ENCODE results near the gene PCDHB11.
A peak's percentile ranks its signal among the peaks of the same experiment; 100 is the strongest.
"Not testable (repeated sequence)": the region's sequence is repeated elsewhere in the genome, so short reads cannot be mapped to it uniquely, and the experiment has no call there.

PCDHB11 gene

GRCh38 chr5:141201126-141201525 is 1.7 kb downstream of the PCDHB11 start:
- not testable (repeated sequence) for H3K36me3 Mint-ChIP-seq (ENCODE audit: insufficient read depth); H3K4me3 Mint-ChIP-seq; H3K27ac Mint-ChIP-seq; DNase-seq; ATAC-seq (replicated peaks); H3K4me1 Mint-ChIP-seq (ENCODE audit: low read depth in 2 of 2); H3K9me3 Mint-ChIP-seq
- H3K27me3 Mint-ChIP-seq, result peaks cover 53 to 69% of the 10 kb centered on the region in 2 donors

DNA sequence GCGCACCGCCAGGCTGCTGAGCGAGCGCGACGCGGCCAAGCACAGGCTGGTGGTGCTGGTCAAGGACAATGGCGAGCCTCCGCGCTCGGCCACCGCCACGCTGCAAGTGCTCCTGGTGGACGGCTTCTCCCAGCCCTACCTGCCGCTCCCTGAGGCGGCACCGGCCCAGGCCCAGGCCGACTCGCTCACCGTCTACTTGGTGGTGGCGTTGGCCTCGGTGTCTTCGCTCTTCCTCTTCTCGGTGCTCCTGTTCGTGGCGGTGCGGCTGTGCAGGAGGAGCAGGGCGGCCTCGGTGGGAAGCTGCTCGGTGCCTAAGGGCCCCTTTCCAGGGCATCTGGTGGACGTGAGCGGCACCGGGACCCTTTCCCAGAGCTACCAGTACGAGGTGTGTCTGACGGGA is 2.2 kb downstream of the PCDHB11 start:
- DNase-seq; H3K9me3 Mint-ChIP-seq; H3K4me3 Mint-ChIP-seq; H3K4me1 Mint-ChIP-seq (ENCODE audit: low read depth in 2 of 2); H3K27ac Mint-ChIP-seq; ATAC-seq (replicated peaks); H3K36me3 Mint-ChIP-seq (ENCODE audit: insufficient read depth): not testable (repeated sequence)
- peaks cover 54 to 69% of the 10 kb centered on the region in 2 donors for H3K27me3 Mint-ChIP-seq

GRCh38 chr5:141208478-141208877 is 9.1 kb downstream of the PCDHB11 start, which contains the start of gene PCDHB12:
Gene PCDHB12 (plus strand): TSS chr5:141208719. CDS start chr5:141208908, 189 bp downstream.
- no peak for DNase-seq
- Mint-ChIP-seq H3K27ac (no peak within 1 kb of the TSS), H3K36me3 (ENCODE audit: insufficient read depth) (no peaks in the 10 kb centered on the region), H3K27me3 (peaks cover 57 to 76% of the 10 kb centered on the region in 2 donors), H3K4me1 (ENCODE audit: low read depth in 2 of 2) (no peaks in the 10 kb centered on the region), H3K4me3 (no peak within 1 kb of the TSS), H3K9me3 (peaks cover 0 to 1% of the 10 kb centered on the region in 2 donors)
- no peak for ATAC-seq (replicated peaks)

GRCh38 chr5:141210281-141210680 is 10.9 kb downstream of the PCDHB11 start:
- not testable (repeated sequence) for H3K4me1 Mint-ChIP-seq (ENCODE audit: low read depth in 2 of 2); DNase-seq; ATAC-seq (replicated peaks); H3K36me3 Mint-ChIP-seq (ENCODE audit: insufficient read depth); H3K9me3 Mint-ChIP-seq; H3K4me3 Mint-ChIP-seq; H3K27ac Mint-ChIP-seq
- H3K27me3 Mint-ChIP-seq, result peaks cover 55 to 75% of the 10 kb centered on the region in 2 donors

DNA sequence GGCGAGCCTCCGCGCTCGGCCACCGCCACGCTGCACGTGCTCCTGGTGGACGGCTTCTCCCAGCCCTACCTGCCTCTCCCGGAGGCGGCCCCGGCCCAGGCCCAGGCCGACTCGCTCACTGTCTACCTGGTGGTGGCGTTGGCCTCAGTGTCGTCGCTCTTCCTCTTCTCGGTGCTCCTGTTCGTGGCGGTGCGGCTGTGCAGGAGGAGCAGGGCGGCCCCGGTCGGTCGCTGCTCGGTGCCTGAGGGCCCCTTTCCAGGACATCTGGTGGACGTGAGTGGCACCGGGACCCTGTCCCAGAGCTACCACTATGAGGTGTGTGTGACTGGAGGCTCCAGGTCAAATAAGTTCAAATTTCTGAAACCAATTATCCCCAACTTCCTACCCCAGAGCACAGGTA is 11.4 kb downstream of the PCDHB11 start:
- DNase-seq; H3K4me3 Mint-ChIP-seq; H3K27ac Mint-ChIP-seq; H3K36me3 Mint-ChIP-seq (ENCODE audit: insufficient read depth); ATAC-seq (replicated peaks); H3K4me1 Mint-ChIP-seq (ENCODE audit: low read depth in 2 of 2); H3K9me3 Mint-ChIP-seq: not testable (repeated sequence)
- peaks cover 52 to 69% of the 10 kb centered on the region in 2 donors for H3K27me3 Mint-ChIP-seq

DNA sequence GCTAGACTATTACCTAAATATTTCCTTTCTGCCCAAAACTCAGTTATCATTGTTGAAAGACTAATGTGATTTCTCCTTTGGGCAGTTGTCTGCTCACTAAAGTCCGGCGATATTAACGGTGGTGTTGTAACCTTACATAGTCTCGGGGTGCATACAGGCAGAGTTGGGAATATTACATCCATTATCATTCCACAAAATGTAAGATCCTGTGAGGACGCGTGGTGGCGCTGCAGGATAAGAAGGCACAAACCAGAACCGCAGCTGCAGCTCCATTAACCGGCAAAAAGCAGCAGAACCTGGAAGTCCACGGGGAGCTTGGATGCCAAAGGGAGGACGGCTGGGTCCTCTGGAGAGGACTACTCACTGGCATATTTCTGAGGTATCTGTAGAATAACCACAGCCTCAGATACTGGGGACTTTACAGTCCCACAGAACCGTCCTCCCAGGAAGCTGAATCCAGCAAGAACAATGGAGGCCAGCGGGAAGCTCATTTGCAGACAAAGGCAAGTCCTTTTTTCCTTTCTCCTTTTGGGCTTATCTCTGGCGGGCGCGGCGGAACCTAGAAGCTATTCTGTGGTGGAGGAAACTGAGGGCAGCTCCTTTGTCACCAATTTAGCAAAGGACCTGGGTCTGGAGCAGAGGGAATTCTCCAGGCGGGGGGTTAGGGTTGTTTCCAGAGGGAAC is 14.4 kb downstream of the PCDHB11 start, which contains the start of gene PCDHB13:
Gene PCDHB13, plus strand, starts transcription at position 264 of the 684 bp plus-strand sequence. Its CDS starts 205 bp downstream, at position 469.
- H3K9me3 Mint-ChIP-seq; H3K4me1 Mint-ChIP-seq (ENCODE audit: low read depth in 2 of 2); DNase-seq; ATAC-seq (replicated peaks); H3K27ac Mint-ChIP-seq; H3K36me3 Mint-ChIP-seq (ENCODE audit: insufficient read depth): not testable (repeated sequence)
- H3K27me3 Mint-ChIP-seq, result peaks cover 40 to 41% of the 10 kb centered on the region in 2 donors
- H3K4me3 Mint-ChIP-seq, result peak within 1 kb of the TSS; percentile 22 to 58

DNA sequence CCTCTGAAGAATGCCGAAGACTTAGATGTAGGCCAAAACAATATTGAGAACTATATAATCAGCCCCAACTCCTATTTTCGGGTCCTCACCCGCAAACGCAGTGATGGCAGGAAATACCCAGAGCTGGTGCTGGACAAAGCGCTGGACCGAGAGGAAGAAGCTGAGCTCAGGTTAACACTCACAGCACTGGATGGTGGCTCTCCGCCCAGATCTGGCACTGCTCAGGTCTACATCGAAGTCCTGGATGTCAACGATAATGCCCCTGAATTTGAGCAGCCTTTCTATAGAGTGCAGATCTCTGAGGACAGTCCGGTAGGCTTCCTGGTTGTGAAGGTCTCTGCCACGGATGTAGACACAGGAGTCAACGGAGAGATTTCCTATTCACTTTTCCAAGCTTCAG is 15.2 kb downstream of the PCDHB11 start:
- not testable (repeated sequence) for ATAC-seq (replicated peaks); H3K9me3 Mint-ChIP-seq

DNA sequence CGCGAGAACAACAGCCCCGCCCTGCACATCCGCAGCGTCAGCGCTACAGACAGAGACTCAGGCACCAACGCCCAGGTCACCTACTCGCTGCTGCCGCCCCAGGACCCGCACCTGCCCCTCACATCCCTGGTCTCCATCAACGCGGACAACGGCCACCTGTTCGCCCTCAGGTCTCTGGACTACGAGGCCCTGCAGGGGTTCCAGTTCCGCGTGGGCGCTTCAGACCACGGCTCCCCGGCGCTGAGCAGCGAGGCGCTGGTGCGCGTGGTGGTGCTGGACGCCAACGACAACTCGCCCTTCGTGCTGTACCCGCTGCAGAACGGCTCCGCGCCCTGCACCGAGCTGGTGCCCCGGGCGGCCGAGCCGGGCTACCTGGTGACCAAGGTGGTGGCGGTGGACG is 16.1 kb downstream of the PCDHB11 start:
- H3K27me3 Mint-ChIP-seq, result peaks cover 33 to 42% of the 10 kb centered on the region in 2 donors
- DNase-seq; ATAC-seq (replicated peaks); H3K27ac Mint-ChIP-seq; H3K36me3 Mint-ChIP-seq (ENCODE audit: insufficient read depth); H3K4me3 Mint-ChIP-seq; H3K4me1 Mint-ChIP-seq (ENCODE audit: low read depth in 2 of 2); H3K9me3 Mint-ChIP-seq: not testable (repeated sequence)

More for the DNA sequence above, 15.2 kb downstream of the PCDHB11 start:
- not testable (repeated sequence) for DNase-seq; H3K4me1 Mint-ChIP-seq (ENCODE audit: low read depth in 2 of 2); H3K27ac Mint-ChIP-seq; H3K36me3 Mint-ChIP-seq (ENCODE audit: insufficient read depth); H3K4me3 Mint-ChIP-seq
- peaks cover 33 to 39% of the 10 kb centered on the region in 2 donors for H3K27me3 Mint-ChIP-seq

DNA sequence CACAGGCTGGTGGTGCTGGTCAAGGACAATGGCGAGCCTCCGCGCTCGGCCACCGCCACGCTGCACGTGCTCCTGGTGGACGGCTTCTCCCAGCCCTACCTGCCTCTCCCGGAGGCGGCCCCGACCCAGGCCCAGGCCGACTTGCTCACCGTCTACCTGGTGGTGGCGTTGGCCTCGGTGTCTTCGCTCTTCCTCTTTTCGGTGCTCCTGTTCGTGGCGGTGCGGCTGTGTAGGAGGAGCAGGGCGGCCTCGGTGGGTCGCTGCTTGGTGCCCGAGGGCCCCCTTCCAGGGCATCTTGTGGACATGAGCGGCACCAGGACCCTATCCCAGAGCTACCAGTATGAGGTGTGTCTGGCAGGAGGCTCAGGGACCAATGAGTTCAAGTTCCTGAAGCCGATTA is 16.6 kb downstream of the PCDHB11 start:
- not testable (repeated sequence) for H3K4me1 Mint-ChIP-seq (ENCODE audit: low read depth in 2 of 2); H3K36me3 Mint-ChIP-seq (ENCODE audit: insufficient read depth); H3K9me3 Mint-ChIP-seq; H3K4me3 Mint-ChIP-seq; ATAC-seq (replicated peaks); DNase-seq; H3K27ac Mint-ChIP-seq
- peaks cover 32 to 42% of the 10 kb centered on the region in 2 donors for H3K27me3 Mint-ChIP-seq

- H3K4me3 Mint-ChIP-seq, result peak within 1 kb of the TSS; percentile 25 to 34
- peaks cover 36 to 58% of the 10 kb centered on the region in 2 donors for H3K27me3 Mint-ChIP-seq
These were observed 23.8 kb downstream of the PCDHB11 start, which contains the start of gene PCDHB14 for GRCh38 chr5:141223112-141223783. Gene PCDHB14 (plus strand): TSS chr5:141223343. CDS start chr5:141223506, 163 bp downstream.

DNA sequence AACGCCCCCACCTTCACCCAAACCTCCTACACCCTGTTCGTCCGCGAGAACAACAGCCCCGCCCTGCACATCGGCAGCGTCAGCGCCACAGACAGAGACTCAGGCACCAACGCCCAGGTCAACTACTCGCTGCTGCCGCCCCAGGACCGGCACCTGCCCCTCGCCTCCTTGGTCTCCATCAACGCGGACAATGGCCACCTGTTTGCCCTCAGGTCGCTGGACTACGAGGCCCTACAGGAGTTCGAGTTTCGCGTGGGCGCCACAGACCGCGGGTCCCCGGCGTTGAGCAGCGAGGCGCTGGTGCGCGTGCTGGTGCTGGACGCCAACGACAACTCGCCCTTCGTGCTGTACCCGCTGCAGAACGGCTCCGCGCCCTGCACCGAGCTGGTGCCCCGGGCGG is 25.4 kb downstream of the PCDHB11 start:
- H3K36me3 Mint-ChIP-seq (ENCODE audit: insufficient read depth); H3K4me3 Mint-ChIP-seq; H3K4me1 Mint-ChIP-seq (ENCODE audit: low read depth in 2 of 2); H3K27ac Mint-ChIP-seq; ATAC-seq (replicated peaks); H3K9me3 Mint-ChIP-seq; DNase-seq: not testable (repeated sequence)
- peaks cover 37 to 42% of the 10 kb centered on the region in 2 donors for H3K27me3 Mint-ChIP-seq

More at GRCh38 chr5:141223112-141223783, 23.8 kb downstream of the PCDHB11 start, which contains the start of gene PCDHB14:
- no peak for ATAC-seq (replicated peaks)
- Mint-ChIP-seq H3K4me1 (ENCODE audit: low read depth in 2 of 2) (no peaks in the 10 kb centered on the region), H3K9me3 (no peaks in the 10 kb centered on the region), H3K36me3 (ENCODE audit: insufficient read depth) (no peaks in the 10 kb centered on the region), H3K27ac (no peak within 1 kb of the TSS)
- DNase-seq, result no peak

- H3K9me3 Mint-ChIP-seq; DNase-seq; H3K4me1 Mint-ChIP-seq (ENCODE audit: low read depth in 2 of 2); H3K36me3 Mint-ChIP-seq (ENCODE audit: insufficient read depth); H3K4me3 Mint-ChIP-seq; ATAC-seq (replicated peaks); H3K27ac Mint-ChIP-seq: not testable (repeated sequence)
- H3K27me3 Mint-ChIP-seq, result peaks cover 32 to 37% of the 10 kb centered on the region in 2 donors
These were observed 26.0 kb downstream of the PCDHB11 start for GRCh38 chr5:141225421-141225820.

DNA sequence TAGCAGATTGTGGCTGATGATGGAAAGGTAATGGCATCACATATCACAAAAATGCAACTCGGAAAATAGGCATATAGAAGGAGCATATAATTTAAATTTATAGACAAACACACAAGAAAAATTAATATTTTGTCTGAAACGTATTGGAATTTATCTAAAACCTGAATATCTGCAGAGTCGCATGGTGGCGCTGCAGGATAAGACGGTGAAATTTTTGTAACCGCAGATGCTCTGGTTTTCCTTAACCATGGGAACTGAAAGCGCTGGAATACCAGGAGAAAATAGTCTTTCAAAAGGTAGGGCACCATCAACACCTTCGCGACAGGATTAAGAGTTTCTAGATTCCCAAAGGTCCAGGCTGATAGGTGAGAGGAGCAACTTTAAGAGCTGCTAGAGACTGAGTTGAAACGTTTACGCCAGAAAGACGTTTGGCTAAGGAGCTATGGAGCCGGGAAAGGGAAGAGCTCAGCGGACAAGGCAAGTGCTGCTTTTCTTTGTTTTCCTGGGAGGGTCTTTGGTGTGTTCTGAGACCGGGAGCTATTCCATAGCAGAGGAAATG is 34.8 kb downstream of the PCDHB11 start:
- peaks cover 31 to 33% of the 10 kb centered on the region in 2 donors for H3K27me3 Mint-ChIP-seq
- DNase-seq, result no peak
- peaks cover 0 to 2% of the 10 kb centered on the region in 2 donors for H3K4me1 Mint-ChIP-seq (ENCODE audit: low read depth in 2 of 2)
- no peak for ATAC-seq (replicated peaks)
- no peak overlapping the region for H3K27ac Mint-ChIP-seq
- H3K36me3 Mint-ChIP-seq (ENCODE audit: insufficient read depth), result no peaks in the 10 kb centered on the region
- H3K4me3 Mint-ChIP-seq, result no peak overlapping the region
- H3K9me3 Mint-ChIP-seq, result peaks cover 4 to 6% of the 10 kb centered on the region in 2 donors

Measured in effector memory CD8-positive, alpha-beta T cell (primary cell).